BE2C (cell line): ENCODE measurements around the gene DENND1A.

Experiments
- DNase-seq: peaks from one replicate; pipeline ENCODE4 v3.0.0-alpha.2; 2020
- H3K27me3 ChIP-seq: fragments of 250-450 bp; sonication (Bioruptor Pico); 2 replicates; pipeline ENCODE4 v1.5.1; 2020; ENCODE audit warnings: mild to moderate bottlenecking
- H3K36me3 ChIP-seq: fragments of 250-450 bp; sonication (Bioruptor Pico); 2 replicates; pipeline ENCODE4 v1.5.1; 2020; ENCODE audit warnings: mild to moderate bottlenecking
- H3K4me1 ChIP-seq: fragments of 250-450 bp; sonication (Bioruptor Pico); 2 replicates; pipeline ENCODE4 v1.5.1; 2020
- H3K4me3 ChIP-seq: 2 replicates; pipeline ENCODE4 v1.5.1; 2011; ENCODE audit warnings: low read depth, low read length
- H3K9me3 ChIP-seq: fragments of 250-450 bp; sonication (Bioruptor Pico); 2 replicates; pipeline ENCODE4 v1.5.1; 2020
- TF ChIP-seq, protein P1 (sequence below): IDR thresholded peaks from 2 replicates; pipeline ENCODE4 v1.5.1; 2012; ENCODE audit warnings: mild to moderate bottlenecking, low read depth, low read length

Gene DENND1A

DNA sequence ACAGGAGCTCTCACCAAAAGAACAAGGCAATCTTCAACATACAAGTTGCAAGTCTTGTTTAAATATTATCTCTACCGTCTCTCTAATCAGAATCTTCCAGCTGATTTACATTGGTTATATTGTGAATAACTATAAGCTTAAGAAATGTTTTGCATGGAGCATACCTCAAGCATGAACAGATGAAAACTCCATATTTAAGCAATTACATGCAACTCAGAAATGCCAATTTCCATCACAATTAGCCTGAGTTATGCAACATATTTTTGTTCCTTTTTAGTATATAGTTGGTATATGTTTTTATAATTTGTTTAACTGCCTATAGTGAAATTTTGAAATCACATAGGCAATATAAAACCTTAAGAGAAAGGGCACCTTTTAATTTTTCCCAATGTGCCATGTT lies 142.5 kb downstream of the DENND1A start:
- Histone ChIP-seq H3K36me3 (no peaks in the 10 kb centered on the region), H3K4me1 (no peaks in the 10 kb centered on the region), H3K4me3 (no peak overlapping the region), H3K9me3 (no peaks in the 10 kb centered on the region), H3K27me3 (no peaks in the 10 kb centered on the region)
- no peak for DNase-seq
- TF ChIP-seq, protein P1, sequence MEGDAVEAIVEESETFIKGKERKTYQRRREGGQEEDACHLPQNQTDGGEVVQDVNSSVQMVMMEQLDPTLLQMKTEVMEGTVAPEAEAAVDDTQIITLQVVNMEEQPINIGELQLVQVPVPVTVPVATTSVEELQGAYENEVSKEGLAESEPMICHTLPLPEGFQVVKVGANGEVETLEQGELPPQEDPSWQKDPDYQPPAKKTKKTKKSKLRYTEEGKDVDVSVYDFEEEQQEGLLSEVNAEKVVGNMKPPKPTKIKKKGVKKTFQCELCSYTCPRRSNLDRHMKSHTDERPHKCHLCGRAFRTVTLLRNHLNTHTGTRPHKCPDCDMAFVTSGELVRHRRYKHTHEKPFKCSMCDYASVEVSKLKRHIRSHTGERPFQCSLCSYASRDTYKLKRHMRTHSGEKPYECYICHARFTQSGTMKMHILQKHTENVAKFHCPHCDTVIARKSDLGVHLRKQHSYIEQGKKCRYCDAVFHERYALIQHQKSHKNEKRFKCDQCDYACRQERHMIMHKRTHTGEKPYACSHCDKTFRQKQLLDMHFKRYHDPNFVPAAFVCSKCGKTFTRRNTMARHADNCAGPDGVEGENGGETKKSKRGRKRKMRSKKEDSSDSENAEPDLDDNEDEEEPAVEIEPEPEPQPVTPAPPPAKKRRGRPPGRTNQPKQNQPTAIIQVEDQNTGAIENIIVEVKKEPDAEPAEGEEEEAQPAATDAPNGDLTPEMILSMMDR, result no peak

DNA sequence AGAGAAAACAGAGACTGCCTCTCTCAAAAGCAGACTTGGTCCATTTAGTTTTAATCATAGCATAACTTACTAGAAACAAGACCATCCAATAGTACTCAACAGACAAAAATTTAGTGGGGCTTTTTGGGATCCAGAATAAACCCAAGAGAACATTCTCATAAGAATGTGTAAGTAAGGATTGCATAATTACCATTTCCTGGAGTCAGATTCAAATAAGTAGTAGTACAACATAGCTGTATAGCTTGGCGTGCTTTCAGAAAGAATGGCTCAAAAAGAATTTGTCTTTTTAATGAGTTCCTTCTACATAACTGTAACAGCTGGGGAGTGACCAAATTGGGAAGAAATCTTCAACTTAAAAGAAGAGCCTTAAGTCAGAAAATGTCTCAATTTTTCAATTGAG lies 145.4 kb downstream of the DENND1A start:
- DNase-seq, result no peak
- no peaks in the 10 kb centered on the region for H3K27me3 ChIP-seq
- no peaks in the 10 kb centered on the region for H3K9me3 ChIP-seq
- no peaks in the 10 kb centered on the region for H3K36me3 ChIP-seq
- TF ChIP-seq, protein P1, result no peak
- H3K4me1 ChIP-seq, result no peaks in the 10 kb centered on the region
- H3K4me3 ChIP-seq, result no peak overlapping the region

DNA sequence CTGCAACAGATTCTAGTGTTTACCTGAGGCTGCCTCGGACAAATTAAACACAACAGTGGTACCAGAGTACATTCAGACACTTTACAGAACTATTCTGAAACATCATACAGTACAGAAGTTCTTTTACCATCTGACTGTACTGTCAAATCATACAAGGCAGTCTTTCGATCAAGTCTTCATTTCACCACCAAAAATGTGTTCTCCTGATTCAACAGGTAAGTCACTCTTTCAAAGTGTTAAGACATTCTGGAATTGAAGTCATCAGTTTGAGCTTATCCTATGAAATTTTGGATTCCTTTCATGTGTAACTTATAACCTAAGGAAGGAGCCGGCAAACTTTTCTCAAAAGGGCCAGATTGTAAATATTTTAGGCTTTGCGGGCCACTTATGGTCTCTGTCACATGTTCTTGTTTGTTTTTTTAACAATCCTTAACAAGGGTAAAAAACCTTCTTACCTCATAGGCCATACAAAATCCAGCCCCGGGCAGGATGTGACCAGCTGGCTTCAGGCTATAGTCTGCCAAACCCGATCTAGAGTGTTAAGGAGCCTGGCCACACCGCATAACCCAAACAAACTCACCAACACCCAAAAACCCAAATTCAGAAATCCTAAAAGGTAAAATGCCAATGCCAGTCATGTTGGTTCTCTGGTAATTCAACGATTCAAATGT lies 151.6 kb downstream of the DENND1A start:
- no peak for DNase-seq
- TF ChIP-seq, protein P1, result no peak
- Histone ChIP-seq H3K4me3 (no peak overlapping the region), H3K4me1 (peaks cover 4% of the 10 kb centered on the region; the same call in 1 of the 2 replicates), H3K9me3 (no peaks in the 10 kb centered on the region), H3K27me3 (no peaks in the 10 kb centered on the region), H3K36me3 (no peaks in the 10 kb centered on the region)

DNA sequence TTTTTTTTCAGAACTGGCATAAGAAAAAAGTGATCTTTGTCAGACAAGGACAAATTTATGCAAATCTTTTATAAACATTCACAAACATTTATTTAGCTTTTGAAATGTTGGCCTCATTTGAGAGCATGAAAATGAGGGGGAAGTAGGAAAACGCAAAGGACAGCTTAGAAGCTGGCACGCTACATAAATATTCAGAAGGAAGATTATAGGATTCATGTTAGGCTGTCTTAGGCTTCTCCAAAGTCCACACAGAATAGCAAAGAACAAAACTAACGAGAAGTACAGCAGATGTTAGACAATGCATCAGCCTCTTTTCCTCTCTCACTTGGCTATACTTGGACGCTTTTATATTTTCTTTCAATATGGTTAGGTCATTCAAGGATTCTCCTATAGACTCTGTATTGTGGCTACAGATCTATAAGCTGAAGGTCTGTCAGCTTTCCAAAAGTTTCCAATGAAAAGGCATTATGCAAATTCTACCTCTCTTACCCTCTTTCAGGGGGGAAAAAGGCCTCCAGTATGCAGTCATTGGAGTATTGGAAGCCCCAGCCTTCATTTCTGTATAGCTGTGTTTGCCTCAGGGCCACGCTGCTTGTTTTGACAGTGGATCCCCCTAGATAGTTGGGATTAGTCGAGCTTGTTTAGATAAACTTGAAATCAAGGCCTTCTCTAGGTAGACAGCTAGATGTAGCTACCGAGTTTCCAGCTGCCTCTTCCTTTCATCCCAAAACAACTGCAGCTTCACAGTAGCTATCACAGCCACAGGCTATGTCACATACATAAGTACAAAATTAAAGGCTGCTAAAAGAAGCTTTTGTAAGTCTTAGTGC lies 153.0 kb downstream of the DENND1A start:
- no peak for DNase-seq
- TF ChIP-seq, protein P1, result no peak
- Histone ChIP-seq H3K9me3 (no peaks in the 10 kb centered on the region), H3K36me3 (no peaks in the 10 kb centered on the region), H3K27me3 (no peaks in the 10 kb centered on the region), H3K4me1 (peaks cover 10% of the 10 kb centered on the region), H3K4me3 (no peak overlapping the region)

DNA sequence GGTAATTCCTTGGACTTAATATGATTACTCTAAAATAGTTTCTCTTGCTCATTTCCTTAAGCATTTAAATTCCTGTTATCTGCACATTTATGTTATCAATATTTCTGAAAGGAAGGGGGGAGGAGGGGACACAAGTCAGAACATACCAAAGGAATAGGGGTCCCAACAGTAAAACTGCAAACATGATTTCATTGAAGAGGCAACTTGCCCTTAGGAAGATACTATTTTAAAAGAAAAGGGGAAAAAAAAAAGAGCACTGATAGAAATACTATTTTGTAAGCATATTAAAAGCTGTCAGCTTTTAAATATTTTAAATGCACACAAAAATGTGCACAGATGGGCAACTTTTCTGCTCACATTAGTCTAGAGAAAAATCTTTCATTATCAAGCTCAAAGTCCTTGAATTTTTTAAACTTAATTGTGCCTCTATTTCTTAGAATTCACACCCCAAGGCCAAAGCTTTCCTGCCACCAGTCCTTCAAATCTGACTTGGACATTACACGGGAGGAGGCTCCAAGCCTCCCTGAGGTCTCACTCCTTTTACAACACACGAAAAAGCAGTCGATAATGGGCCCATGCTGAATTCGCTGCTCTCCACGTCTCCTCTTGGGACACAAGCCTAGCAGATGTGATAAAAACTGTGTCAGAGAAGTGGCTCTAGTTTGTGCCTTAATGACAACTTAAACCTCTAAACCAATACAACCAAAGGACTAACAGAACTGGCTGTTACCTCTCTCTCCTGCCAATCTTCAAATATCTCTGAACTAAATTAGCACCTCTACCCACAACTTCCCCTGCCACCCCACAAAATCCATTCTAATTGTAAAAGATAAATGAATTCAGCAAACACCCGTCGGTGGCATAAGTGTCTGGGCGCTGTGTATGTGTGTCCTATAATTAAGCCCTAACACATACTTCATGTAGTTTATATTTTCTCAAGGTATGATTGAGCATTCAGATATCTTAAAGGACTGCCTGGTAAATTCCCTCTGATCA lies 154.3 kb downstream of the DENND1A start:
- DNase-seq, result no peak
- Histone ChIP-seq H3K4me3 (no peak overlapping the region), H3K36me3 (no peaks in the 10 kb centered on the region), H3K4me1 (peaks cover 24% of the 10 kb centered on the region), H3K27me3 (no peaks in the 10 kb centered on the region), H3K9me3 (no peaks in the 10 kb centered on the region)
- TF ChIP-seq, protein P1, result no peak
